HEK293 (cell line): Measurements from ENCODE around the gene AKAP8L.
"Not testable (repeated sequence)": the region's sequence is repeated elsewhere in the genome, so short reads cannot be mapped to it uniquely, and the experiment has no call there.

Source experiments
- ZBTB20 ChIP-seq: fragments of 450-650 bp; formaldehyde crosslinking; IDR thresholded peaks from 2 replicates; pipeline ENCODE4 v1.5.1; 2016; ENCODE audit warnings: missing biosample characterization, missing genetic modification characterization
- ZFP37 ChIP-seq: fragments of 450-650 bp; formaldehyde crosslinking; IDR thresholded peaks from 2 replicates; pipeline ENCODE4 v1.5.1; 2016; ENCODE audit warnings: missing biosample characterization, missing genetic modification characterization

DNA sequence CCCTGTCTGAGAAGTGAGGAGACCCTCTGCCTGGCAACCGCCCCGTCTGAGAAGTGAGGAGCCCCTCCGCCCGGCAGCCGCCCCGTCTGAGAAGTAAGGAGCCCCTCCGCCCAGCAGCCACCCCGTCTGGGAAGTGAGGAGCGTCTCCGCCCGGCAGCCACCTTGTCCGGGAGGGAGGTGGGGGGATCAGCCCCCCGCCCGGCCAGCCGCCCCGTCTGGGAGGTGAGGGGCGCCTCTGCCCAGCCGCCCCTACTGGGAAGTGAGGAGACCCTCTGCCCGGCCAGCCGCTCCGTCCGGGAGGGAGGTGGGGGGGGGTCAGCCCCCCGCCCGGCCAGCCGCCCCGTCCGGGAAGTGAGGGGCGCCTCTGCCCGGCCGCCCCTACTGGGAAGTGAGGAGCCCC lies 55.7 kb downstream of the AKAP8L start:
- not testable (repeated sequence) for TF ChIP-seq ZBTB20, ZFP37
